Measurements from ENCODE around the gene ZNF222. TPM values are rescaled to one million over a fixed set of nuclear protein-coding genes. Genes with fewer than 3 reads are reported as not detected.

The ZNF222 gene
- total and polyA plus RNA-seq, 3 experiments from 2014 or later: 2.5 to 3.3 (median 3.2) TPM

Other genes with a start within 250 kb of the ZNF222 start
- 10 to 100 TPM; 93.8 to 97.6 TPM for gene KCNN4, start 244.4 kb upstream of the ZNF222 start, total RNA-seq
- gene KCNN4, start 244.4 kb upstream of the ZNF222 start, polyA plus RNA-seq: 8.3 TPM
- gene LYPD5, start 222.9 kb upstream of the ZNF222 start, total RNA-seq: under 1 TPM; 0.68 to 0.80 TPM
- not detected for gene LYPD5, start 222.9 kb upstream of the ZNF222 start, polyA plus RNA-seq
- gene ZNF283, start 198.1 kb upstream of the ZNF222 start, total RNA-seq: 1 to 10 TPM; 5.8 to 6.3 TPM
- 2.7 TPM for gene ZNF283, start 198.1 kb upstream of the ZNF222 start, polyA plus RNA-seq
- gene ZNF404, start 141.4 kb upstream of the ZNF222 start, total RNA-seq: 1 to 10 TPM in 1 of 2 experiments, under 1 TPM in 1; 0.83 to 1.4 TPM
- 3.5 TPM for gene ZNF404, start 141.4 kb upstream of the ZNF222 start, polyA plus RNA-seq
- 10 to 100 TPM; 10.0 to 11.7 TPM for gene ZNF45, start 90.1 kb upstream of the ZNF222 start, total RNA-seq
- 15.0 TPM for gene ZNF45, start 90.1 kb upstream of the ZNF222 start, polyA plus RNA-seq
- 1 to 10 TPM; 1.7 to 1.8 TPM for gene ZNF221, start 74.2 kb upstream of the ZNF222 start, total RNA-seq
- gene ZNF221, start 74.2 kb upstream of the ZNF222 start, polyA plus RNA-seq: 3.3 TPM
- gene ZNF155, start 41.2 kb upstream of the ZNF222 start, total RNA-seq: 1 to 10 TPM; 5.0 to 5.4 TPM
- gene ZNF155, start 41.2 kb upstream of the ZNF222 start, polyA plus RNA-seq: 5.8 TPM
- 1 to 10 TPM; 3.9 to 4.9 TPM for gene ZNF230, start 22.4 kb upstream of the ZNF222 start, total RNA-seq
- 3.4 TPM for gene ZNF230, start 22.4 kb upstream of the ZNF222 start, polyA plus RNA-seq
- gene ZNF223, start 26.7 kb downstream of the ZNF222 start, total RNA-seq: 1 to 10 TPM; 1.3 to 1.9 TPM
- 2.7 TPM for gene ZNF223, start 26.7 kb downstream of the ZNF222 start, polyA plus RNA-seq
- 1 to 10 TPM; 2.4 to 2.7 TPM for gene ZNF284, start 46.8 kb downstream of the ZNF222 start, total RNA-seq
- gene ZNF284, start 46.8 kb downstream of the ZNF222 start, polyA plus RNA-seq: 0.91 TPM
- 10 to 100 TPM; 19.6 to 20.6 TPM for gene ZNF224, start 69.0 kb downstream of the ZNF222 start, total RNA-seq
- gene ZNF224, start 69.0 kb downstream of the ZNF222 start, polyA plus RNA-seq: 11.9 TPM
- gene ZNF225, start 88.0 kb downstream of the ZNF222 start, total RNA-seq: 1 to 10 TPM; 3.3 to 3.5 TPM
- 3.6 TPM for gene ZNF225, start 88.0 kb downstream of the ZNF222 start, polyA plus RNA-seq
- gene ZNF234, start 116.2 kb downstream of the ZNF222 start, total RNA-seq: 1 to 10 TPM; 9.4 to 9.5 TPM
- gene ZNF234, start 116.2 kb downstream of the ZNF222 start, polyA plus RNA-seq: 5.2 TPM
- gene ZNF226, start 139.7 kb downstream of the ZNF222 start, total RNA-seq: 1 to 10 TPM; 8.6 to 9.4 TPM
- gene ZNF226, start 139.7 kb downstream of the ZNF222 start, polyA plus RNA-seq: 24.8 TPM
- gene ZNF227, start 187.2 kb downstream of the ZNF222 start, total RNA-seq: 10 to 100 TPM; 22.1 to 24.0 TPM
- gene ZNF227, start 187.2 kb downstream of the ZNF222 start, polyA plus RNA-seq: 11.4 TPM
- gene ZNF233, start 234.5 kb downstream of the ZNF222 start, total RNA-seq: under 1 TPM; 0.09 to 0.22 TPM
- gene ZNF233, start 234.5 kb downstream of the ZNF222 start, polyA plus RNA-seq: 0.44 TPM